GM12872 (cell line): ENCODE measurements around the gene GRIK5.

Experiments used
- CTCF ChIP-seq: IDR thresholded peaks from 3 replicates; pipeline ENCODE4 v1.5.1; 2011; ENCODE audit warnings: low read depth, mild to moderate bottlenecking, low read length, moderate library complexity; ENCODE audit not compliant: insufficient read depth

The GRIK5 gene

GRCh38 chr19:42093926-42094325 is 23.9 kb upstream of the GRIK5 start:
- no peak for TF ChIP-seq CTCF

- TF ChIP-seq CTCF = no peak
These were observed 23.5 kb upstream of the GRIK5 start for GRCh38 chr19:42093505-42093904.

GRCh38 chr19:42092350-42092749 is 22.3 kb upstream of the GRIK5 start:
- peak; percentile 68 for TF ChIP-seq CTCF

GRCh38 chr19:42091742-42092141 is 21.7 kb upstream of the GRIK5 start:
- TF ChIP-seq CTCF = no peak

GRCh38 chr19:42091300-42091699 is 21.3 kb upstream of the GRIK5 start:
- TF ChIP-seq CTCF = no peak

GRCh38 chr19:42090672-42091071 is 20.7 kb upstream of the GRIK5 start:
- no peak for TF ChIP-seq CTCF

GRCh38 chr19:42089772-42090171 is 19.8 kb upstream of the GRIK5 start:
- no peak for TF ChIP-seq CTCF
